RWPE1 (cell line): ENCODE data around the gene HIVEP3.
"Not testable (repeated sequence)": the region's sequence is repeated elsewhere in the genome, so short reads cannot be mapped to it uniquely, and the experiment has no call there.

Experiments used
- CTCF ChIA-PET: fragments of 350-600 bp; sonication (Branson Sonifier 250); formaldehyde crosslinking; extraction: SDS; loops from one replicate; lab custom pipeline; 2021; lab: Yijun Ruan, JAX
- POLR2A ChIA-PET: fragments of 400-600 bp; formaldehyde crosslinking; extraction: SDS; loops from one replicate; lab custom pipeline; 2020; ENCODE audit warnings: antibody characterized with exemption; ENCODE audit not compliant: low non-redundant PET; lab: Yijun Ruan, JAX
- DNase-seq: peaks from one replicate; pipeline ENCODE4 v3.0.0; 2012; ENCODE audit warnings: low spot score
- H3K27ac ChIP-seq: fragments of 450-650 bp; 2 replicates; pipeline ENCODE4 v1.5.1; 2017
- TF ChIP-seq, protein P1 (sequence below): fragments of 450-650 bp; conservative IDR thresholded peaks from 2 replicates; pipeline ENCODE4 v1.5.1; 2017; ENCODE audit warnings: low read depth, mild to moderate bottlenecking

Gene HIVEP3

DNA sequence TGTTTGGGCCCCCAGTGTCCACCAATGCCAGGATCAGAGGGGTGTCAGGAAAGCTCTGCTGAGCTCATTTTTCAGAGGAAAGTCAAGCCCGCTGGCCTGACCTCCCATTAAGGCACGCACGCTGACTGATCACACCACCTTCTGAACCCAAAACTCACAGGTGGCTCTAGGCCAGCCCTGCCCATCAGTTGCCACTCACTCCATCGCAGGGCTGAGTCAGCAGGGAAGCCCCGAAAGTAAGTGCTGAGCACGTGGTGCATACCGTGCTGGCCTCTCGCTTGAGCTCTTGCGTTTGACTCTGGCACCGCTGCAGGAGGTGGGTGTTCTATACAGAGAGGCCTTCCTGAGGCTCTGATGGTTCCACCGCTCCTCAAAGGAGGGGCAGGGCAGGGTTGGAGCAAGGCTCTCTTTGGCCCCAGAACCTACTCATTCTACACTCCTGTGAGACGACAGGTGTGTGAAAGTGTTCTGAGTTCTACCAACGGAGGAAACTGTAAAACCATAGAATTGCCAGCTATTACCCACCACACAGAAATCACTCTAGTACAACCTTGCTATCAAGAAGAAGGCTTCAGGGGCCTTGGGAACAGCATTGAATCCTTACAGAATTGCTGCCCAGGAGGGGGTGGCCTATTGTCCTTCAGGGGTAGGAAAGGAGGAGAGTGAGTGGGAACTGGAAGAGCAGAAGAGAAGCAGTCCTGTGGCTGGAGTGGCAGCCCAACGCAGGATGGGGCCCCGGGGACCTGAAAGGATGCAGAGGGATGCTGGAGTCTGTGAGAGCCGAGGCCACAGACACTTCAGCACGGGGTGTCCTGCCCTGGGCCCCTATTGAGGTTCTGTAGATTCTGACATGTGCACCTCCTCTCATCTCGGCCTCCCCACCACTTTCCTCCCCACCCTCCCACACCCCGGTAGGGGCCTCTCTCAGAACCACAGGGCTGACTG is 219.5 kb downstream of the HIVEP3 start:
- POLR2A ChIA-PET = no interaction called here
- DNase-seq = no peak
- no peak overlapping the region for H3K27ac ChIP-seq

DNA sequence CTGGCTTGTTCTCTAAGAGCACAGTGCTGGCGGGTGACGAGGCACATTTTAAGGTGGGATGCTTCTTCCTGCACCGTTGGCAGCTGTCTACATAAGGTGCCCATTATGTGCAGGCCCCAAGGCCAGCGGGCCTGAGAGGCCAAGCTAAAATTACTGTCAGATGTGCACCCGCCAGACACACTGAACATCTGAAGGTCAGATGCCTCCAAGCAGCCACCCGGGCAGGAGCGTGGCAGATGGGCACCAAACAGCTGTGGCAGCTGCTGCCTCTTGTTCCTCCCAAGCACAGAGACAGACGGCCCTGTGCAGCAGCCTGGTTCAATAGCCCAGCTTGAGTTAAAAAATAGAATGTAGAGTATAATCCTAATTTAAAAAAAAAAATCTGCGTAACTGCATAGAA is 222.3 kb downstream of the HIVEP3 start:
- POLR2A ChIA-PET = no interaction called here

More for the DNA sequence above, 219.5 kb downstream of the HIVEP3 start:
- CTCF ChIA-PET = interaction anchor here (0.6 kb wide), 1 partner anchor 40 kb away, joined by 3 read pairs; no protein-coding TSS in a partner anchor
- TF ChIP-seq, protein P1, sequence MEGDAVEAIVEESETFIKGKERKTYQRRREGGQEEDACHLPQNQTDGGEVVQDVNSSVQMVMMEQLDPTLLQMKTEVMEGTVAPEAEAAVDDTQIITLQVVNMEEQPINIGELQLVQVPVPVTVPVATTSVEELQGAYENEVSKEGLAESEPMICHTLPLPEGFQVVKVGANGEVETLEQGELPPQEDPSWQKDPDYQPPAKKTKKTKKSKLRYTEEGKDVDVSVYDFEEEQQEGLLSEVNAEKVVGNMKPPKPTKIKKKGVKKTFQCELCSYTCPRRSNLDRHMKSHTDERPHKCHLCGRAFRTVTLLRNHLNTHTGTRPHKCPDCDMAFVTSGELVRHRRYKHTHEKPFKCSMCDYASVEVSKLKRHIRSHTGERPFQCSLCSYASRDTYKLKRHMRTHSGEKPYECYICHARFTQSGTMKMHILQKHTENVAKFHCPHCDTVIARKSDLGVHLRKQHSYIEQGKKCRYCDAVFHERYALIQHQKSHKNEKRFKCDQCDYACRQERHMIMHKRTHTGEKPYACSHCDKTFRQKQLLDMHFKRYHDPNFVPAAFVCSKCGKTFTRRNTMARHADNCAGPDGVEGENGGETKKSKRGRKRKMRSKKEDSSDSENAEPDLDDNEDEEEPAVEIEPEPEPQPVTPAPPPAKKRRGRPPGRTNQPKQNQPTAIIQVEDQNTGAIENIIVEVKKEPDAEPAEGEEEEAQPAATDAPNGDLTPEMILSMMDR = no peak

DNA sequence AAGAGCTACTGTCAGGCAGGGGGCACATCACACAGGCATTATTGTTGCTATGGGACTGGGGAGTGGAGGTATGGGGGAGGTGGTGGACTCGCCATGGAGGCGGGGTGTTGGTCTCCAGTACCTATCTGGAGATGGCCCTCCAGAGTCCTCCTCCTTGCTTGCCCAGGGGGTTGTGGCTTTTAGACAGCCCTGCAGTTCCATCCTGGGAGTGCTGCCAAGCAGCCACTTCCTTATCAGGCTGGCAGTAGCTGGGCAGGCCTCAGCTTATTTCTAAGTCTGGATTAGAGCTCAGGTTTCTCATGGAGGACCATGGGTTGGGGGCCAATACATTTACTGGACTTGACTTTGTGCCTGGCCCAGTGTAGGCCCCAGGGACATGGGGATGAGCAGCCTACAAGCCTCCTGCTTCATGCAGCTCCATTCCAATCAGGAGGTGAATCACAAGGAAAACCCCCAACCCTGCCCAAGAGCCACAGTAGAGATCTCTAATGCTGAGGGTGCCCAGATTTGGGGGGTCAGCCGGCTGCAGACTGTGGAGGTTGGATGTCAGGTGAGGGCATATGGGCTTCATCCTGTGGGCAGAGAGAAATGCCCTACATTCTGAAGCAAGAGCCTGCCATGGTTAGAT is 223.5 kb downstream of the HIVEP3 start:
- no peak overlapping the region for H3K27ac ChIP-seq
- TF ChIP-seq, protein P1 = no peak
- ChIA-PET POLR2A (interaction anchor here (0.5 kb wide), 1 partner anchor 63 kb away, joined by 4 read pairs; no protein-coding TSS in a partner anchor), CTCF (interaction anchor here (0.6 to 0.7 kb wide), 2 partner anchors 19 to 32 kb away, joined by 3 to 5 read pairs; no protein-coding TSS in a partner anchor)
- DNase-seq = no peak

More for the DNA sequence above, 222.3 kb downstream of the HIVEP3 start:
- no peak overlapping the region for H3K27ac ChIP-seq
- no peak for DNase-seq
- CTCF ChIA-PET = interaction anchor here (0.6 kb wide), 1 partner anchor 88 kb away, joined by 3 read pairs; no protein-coding TSS in a partner anchor
- TF ChIP-seq, protein P1 = no peak

DNA sequence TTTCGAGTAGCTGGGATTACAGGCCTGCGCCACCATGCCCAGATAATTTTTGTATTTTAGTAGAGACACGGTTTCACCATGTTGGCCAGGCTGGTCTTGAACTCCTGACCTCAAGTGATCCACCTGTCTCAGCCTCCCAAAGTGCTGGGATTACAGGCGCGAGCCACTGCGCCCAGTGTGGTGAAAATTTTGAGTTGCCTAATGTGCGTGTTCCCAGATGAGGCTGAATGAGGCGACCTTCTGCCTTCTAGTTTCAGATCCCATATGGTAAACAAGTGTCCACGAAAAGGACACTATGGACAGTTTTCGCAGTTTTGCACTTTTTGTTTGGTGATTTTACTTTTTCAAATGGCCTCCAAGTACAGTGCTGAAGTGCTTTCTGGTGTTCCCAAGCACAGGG is 226.8 kb downstream of the HIVEP3 start:
- DNase-seq, CTCF ChIA-PET, POLR2A ChIA-PET, H3K27ac ChIP-seq: not testable (repeated sequence)

DNA sequence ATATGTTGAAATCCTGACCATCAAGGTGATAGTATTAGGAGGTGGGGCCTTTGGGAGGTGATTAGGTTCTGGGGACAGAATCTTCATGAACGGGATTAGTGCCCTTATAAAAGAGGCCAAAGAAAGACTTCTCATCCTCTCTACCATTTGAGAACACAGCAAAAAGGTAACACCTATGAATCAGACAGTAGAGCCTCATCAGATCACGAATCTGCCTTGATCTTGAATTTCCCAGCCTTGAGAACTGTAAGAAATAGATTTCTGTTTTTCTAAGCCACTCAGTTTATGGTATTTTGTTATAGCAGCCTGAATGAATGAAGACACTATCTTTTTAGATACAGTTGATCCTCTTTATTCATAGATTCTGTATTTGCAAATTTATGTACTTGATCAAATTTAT is 227.3 kb downstream of the HIVEP3 start:
- no peak overlapping the region for H3K27ac ChIP-seq
- DNase-seq = no peak
- ChIA-PET POLR2A (no interaction called here), CTCF (no interaction called here)
- TF ChIP-seq, protein P1 = no peak

DNA sequence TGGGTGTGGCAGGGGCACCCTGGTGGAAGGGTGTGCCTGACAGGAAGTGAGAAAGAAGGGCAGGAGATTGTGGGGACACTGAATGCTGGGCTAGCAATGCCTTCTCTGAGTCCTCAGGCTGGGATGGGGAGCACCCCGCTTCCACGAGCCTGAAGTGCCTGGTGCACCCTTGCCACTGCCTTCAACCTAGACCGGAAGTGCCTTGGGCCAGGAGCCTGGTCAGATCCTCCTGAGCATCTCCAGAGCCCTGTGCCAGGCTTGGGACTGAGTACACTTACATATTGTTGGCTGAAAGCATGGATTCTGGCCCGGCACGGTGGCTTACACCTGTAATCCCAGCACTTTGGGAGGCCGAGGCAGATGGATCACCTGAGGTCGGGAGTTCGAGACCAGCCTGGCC is 228.4 kb downstream of the HIVEP3 start:
- CTCF ChIA-PET = no interaction called here
- H3K27ac ChIP-seq = no peak overlapping the region
- no peak for DNase-seq
- POLR2A ChIA-PET = no interaction called here
- TF ChIP-seq, protein P1 = no peak
